ENCODE data around the gene TRIM52.

Gene TRIM52

GRCh38 chr5:181235323-181235688 is 25.6 kb downstream of the TRIM52 start:
- H3K4me3 ChIP-seq (ENCODE audit: low read depth, low read length), result no peak overlapping the region
- TF ChIP-seq CTCF (IDR thresholded peaks at IDR 0.05; ENCODE audit: low read depth, low read length), result no peak
- DNase-seq (ENCODE audit: low read depth, low spot score), result no peak
- in situ Hi-C loops (cut with HindIII; ENCODE audit: low sequenced_read_pairs), result no loop called here

GRCh38 chr5:181234455-181235306 is 26.3 kb downstream of the TRIM52 start:
- no peak for TF ChIP-seq CTCF (IDR thresholded peaks at IDR 0.05; ENCODE audit: low read depth, low read length)
- no peak for DNase-seq (ENCODE audit: low read depth, low spot score)
- no peak overlapping the region for H3K4me3 ChIP-seq (ENCODE audit: low read depth, low read length)
- in situ Hi-C loops (cut with HindIII; ENCODE audit: low sequenced_read_pairs), result no loop called here

DNA sequence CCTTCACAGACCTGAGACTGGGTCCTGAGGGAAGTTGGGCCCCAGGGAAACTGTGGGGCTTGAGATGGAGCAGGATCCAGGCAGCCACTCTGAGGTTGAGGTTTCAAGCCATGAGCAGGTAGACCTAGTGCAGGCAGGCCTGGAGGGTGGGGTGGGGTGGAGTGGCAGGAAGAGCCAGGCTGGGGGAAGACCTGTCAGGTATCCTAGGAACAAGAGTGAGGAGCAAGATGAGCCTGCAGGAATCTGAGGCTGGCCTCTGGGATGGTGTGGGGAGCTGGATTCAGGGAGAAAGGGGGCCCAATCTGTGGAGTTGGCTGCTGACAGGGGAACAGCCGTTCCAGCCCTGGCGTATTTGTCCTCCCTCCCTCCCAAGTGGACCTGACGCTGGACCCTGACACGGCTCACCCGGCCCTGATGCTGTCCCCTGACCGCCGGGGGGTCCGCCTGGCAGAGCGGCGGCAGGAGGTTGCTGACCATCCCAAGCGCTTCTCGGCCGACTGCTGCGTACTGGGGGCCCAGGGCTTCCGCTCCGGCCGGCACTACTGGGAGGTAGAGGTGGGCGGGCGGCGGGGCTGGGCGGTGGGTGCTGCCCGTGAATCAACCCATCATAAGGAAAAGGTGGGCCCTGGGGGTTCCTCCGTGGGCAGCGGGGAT is 27.0 kb downstream of the TRIM52 start:
- no peak overlapping the region for H3K4me3 ChIP-seq (ENCODE audit: low read depth, low read length)
- no peak for DNase-seq (ENCODE audit: low read depth, low spot score)

GRCh38 chr5:181233088-181233800 is 27.7 kb downstream of the TRIM52 start:
- no peak for DNase-seq (ENCODE audit: low read depth, low spot score)
- in situ Hi-C loops (cut with HindIII; ENCODE audit: low sequenced_read_pairs), result no loop called here
- no peak for TF ChIP-seq CTCF (IDR thresholded peaks at IDR 0.05; ENCODE audit: low read depth, low read length)
- no peak overlapping the region for H3K4me3 ChIP-seq (ENCODE audit: low read depth, low read length)

More for the DNA sequence above, 27.0 kb downstream of the TRIM52 start:
- TF ChIP-seq CTCF (IDR thresholded peaks at IDR 0.05; ENCODE audit: low read depth, low read length), result no peak
- in situ Hi-C loops (cut with HindIII; ENCODE audit: low sequenced_read_pairs), result no loop called here

DNA sequence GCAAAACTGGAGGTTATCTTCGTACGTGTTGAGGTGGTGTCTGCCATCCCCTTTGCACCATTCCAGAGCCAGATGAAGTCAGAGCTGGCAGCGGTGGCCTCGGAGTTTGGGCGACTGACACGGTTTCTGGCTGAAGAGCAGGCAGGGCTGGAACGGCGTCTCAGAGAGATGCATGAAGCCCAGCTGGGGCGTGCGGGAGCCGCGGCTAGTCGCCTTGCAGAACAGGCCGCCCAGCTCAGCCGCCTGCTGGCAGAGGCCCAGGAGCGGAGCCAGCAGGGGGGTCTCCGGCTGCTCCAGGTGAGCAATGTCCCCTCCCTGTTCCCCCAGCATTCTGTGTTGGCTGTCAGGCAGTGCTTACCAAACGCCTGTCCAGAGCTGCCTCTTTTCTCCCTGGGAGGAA is 28.4 kb downstream of the TRIM52 start:
- in situ Hi-C loops (cut with HindIII; ENCODE audit: low sequenced_read_pairs), result no loop called here
- DNase-seq (ENCODE audit: low read depth, low spot score), result no peak
- no peak for TF ChIP-seq CTCF (IDR thresholded peaks at IDR 0.05; ENCODE audit: low read depth, low read length)
- no peak overlapping the region for H3K4me3 ChIP-seq (ENCODE audit: low read depth, low read length)

DNA sequence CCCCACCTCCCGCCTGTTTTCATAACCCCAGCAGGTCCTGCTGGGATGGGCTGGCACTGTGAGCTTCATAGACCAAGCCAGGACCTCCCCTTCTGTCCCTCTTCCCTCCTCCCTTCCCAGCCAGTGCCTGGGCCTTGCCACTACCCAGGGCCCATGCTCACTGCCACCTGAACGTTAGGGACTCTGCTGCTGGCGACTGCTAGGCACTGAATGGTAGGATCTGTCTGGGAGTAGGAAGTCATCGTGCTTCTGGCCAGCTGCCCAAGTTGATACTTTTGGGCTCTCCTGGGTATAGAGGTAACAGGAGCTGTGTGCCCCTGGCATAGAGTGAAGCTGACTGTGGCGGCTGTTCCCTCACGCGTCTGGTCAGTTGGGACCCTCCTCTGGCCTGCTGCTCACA is 29.5 kb downstream of the TRIM52 start:
- DNase-seq (ENCODE audit: low read depth, low spot score), result no peak
- no peak for TF ChIP-seq CTCF (IDR thresholded peaks at IDR 0.05; ENCODE audit: low read depth, low read length)
- in situ Hi-C loops (cut with HindIII; ENCODE audit: low sequenced_read_pairs), result no loop called here
- no peak overlapping the region for H3K4me3 ChIP-seq (ENCODE audit: low read depth, low read length)
